ENCODE measurements around the gene KAT2A.

Gene KAT2A

DNA sequence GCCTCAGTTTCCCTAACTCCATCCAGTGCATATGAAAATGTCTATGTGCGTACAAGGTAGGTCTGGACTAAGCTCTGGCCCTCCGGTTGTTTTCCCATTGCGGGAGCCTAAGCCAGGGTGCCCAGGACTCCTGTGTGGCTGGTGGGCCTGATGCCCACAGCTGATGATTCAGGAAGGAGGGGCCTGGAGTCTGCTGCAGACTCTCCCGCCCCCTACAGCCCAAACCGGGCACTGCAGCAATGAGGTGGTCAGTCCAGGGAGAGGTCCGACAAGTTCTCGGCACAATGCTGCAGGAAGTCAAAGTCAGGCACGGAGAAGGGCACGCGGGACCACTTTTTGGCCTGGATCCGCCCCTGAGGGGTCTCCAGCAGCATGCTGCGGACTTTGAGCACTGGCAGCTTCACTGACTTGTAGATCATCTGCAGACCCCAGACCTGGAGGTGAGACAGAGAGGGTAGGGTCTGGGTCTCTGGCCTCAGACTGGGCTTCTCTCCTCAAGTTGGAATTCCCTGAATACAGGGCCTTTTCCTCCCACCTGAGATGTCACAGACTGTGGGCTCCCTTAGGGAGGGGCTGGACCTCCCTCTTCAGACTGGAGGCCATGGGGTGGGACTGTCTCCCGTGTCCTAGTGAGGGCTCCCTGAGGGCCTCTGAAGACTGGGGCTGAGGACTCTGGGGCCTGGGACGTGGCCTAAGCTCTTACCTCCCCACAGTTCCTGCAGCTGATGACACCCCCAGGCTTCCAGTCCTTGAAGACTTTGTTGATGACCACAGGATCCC lies 19.5 kb downstream of the KAT2A start:
- TF ChIP-seq, protein P1, sequence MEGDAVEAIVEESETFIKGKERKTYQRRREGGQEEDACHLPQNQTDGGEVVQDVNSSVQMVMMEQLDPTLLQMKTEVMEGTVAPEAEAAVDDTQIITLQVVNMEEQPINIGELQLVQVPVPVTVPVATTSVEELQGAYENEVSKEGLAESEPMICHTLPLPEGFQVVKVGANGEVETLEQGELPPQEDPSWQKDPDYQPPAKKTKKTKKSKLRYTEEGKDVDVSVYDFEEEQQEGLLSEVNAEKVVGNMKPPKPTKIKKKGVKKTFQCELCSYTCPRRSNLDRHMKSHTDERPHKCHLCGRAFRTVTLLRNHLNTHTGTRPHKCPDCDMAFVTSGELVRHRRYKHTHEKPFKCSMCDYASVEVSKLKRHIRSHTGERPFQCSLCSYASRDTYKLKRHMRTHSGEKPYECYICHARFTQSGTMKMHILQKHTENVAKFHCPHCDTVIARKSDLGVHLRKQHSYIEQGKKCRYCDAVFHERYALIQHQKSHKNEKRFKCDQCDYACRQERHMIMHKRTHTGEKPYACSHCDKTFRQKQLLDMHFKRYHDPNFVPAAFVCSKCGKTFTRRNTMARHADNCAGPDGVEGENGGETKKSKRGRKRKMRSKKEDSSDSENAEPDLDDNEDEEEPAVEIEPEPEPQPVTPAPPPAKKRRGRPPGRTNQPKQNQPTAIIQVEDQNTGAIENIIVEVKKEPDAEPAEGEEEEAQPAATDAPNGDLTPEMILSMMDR (IDR thresholded peaks at IDR 0.05; ENCODE audit: low read depth, low read length), result peak; percentile 95
- TF ChIP-seq EZH2phosphoT487 (IDR thresholded peaks at IDR 0.05; ENCODE audit: low read depth), result no peak
- Histone ChIP-seq H3K4me1 (ENCODE audit: low read length) (peaks cover 21% of the 10 kb centered on the region), H3K4me3 (ENCODE audit: low read length) (peak overlapping the region; percentile 38), H3K9me3 (ENCODE audit: insufficient read depth, low read length) (no peaks in the 10 kb centered on the region), H3K79me2 (ENCODE audit: low read length) (peaks cover 15% of the 10 kb centered on the region), H3K27ac (ENCODE audit: low read length) (no peak overlapping the region), H3K4me2 (ENCODE audit: low read length) (peak overlapping the region; percentile 63), H3K27me3 (ENCODE audit: low read depth, low read length) (no peaks in the 10 kb centered on the region), H2AFZ (ENCODE audit: low read depth, low read length) (no peak overlapping the region), H3K36me3 (replicated peaks; ENCODE audit: low read depth, low read length) (peaks cover 8% of the 10 kb centered on the region), H4K20me1 (ENCODE audit: insufficient read depth, low read length) (0 out of 2 replicates have a peak, but pooled peaks cover under 1% of the 10 kb centered on the region), H3K9ac (ENCODE audit: low read length) (no peak overlapping the region; the same call in 1 of the 2 replicates)

DNA sequence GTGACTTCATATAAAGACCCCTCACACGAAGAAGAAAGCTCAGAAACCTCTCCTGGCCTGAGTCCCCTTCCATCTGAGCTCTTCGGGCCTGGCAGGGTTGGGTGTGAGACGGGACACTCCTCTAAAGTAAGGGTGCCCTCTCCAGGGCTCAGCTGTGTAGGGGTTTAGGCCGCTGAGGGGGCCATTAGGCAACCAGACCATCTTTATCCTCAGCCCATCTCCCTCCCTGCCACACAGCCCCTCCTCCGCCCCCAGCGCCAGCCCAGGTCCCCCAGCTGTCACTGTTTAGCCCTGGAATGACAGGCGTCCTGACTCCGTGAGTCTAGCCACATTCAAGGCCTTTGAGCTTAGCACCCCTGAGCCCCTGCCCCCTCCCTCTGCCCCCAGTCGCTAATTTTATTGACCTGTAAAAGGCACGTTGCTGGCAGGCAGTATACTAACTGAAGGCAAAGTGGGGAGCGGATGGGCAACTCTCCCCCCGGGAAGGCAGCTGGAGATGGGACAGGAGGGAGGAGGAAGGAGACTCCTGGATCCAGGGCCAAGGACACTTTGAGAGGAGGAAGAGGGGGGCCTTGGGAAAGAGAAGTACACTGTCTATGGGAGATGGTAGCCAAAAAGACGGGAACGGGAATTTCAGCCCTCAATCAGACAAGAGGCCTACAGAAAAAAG lies 22.3 kb downstream of the KAT2A start:
- Histone ChIP-seq H3K4me3 (ENCODE audit: low read length) (peak overlapping the region; percentile 97), H3K27ac (ENCODE audit: low read length) (peak overlapping the region; percentile 97)

DNA sequence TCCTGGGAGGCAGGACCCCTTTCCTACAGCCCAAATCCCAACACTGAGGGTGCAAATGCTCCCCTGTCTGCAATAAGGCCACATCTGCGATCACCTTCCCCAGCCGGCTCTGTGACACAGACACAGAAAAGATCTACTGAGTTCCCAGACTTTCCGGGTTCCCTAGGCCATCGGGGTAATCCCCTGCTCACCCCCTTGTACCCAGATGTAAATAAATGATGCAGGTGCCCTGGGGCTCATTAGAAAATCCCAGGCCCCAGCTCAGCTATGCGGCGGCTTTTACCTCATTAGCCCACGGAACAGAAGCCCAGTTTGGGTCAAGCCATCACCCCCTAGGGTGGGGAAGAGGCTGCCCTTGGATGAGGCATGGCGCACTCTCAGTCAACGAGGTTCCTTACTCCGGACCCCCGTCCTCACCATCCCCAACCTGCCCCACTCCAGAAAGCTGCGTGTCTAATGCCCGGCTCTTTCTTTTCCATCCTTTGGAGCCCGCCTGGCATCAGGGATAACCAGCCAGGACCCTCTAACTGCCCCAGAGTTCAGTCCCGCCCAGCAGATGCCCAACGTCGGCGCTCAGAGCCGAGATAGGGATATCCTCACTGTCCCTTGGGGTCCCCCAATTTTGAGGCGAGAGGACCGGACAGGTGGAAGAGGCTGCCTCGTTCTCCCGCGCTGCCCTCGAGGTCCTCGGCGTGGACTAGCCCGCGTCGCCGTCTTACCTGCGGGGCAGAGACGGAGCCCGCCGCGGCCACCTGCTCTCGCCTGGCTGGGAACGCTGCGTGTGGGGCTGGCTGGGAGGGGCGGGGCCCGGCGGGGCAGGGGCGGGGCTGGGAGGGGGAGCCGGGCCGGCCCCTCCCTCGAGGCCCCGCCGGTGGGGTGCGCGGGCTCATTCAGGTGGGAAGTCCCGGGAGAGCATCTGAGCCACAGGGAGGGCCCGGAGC lies 23.2 kb downstream of the KAT2A start, which contains the start of gene ZNF385C:
Gene ZNF385C (minus strand): TSS at position 783 of the 941 bp plus-strand sequence. CDS start 35,417 bp downstream, outside the sequence.
- Histone ChIP-seq H3K4me3 (ENCODE audit: low read length) (peak within 1 kb of the TSS; percentile 97), H2AFZ (ENCODE audit: low read depth, low read length) (no peak within 1 kb of the TSS; the same call in 1 of the 2 replicates), H3K27ac (ENCODE audit: low read length) (peak within 1 kb of the TSS; percentile 97), H3K79me2 (ENCODE audit: low read length) (peaks cover 53% of the 10 kb centered on the region), H3K36me3 (replicated peaks; ENCODE audit: low read depth, low read length) (peaks cover 30% of the 10 kb centered on the region), H3K9ac (ENCODE audit: low read length) (peak within 1 kb of the TSS; percentile 100), H4K20me1 (ENCODE audit: insufficient read depth, low read length) (peaks cover 36% of the 10 kb centered on the region), H3K4me2 (ENCODE audit: low read length) (peak within 1 kb of the TSS; percentile 97), H3K4me1 (ENCODE audit: low read length) (peaks cover 48% of the 10 kb centered on the region), H3K9me3 (ENCODE audit: insufficient read depth, low read length) (no peaks in the 10 kb centered on the region), H3K27me3 (ENCODE audit: low read depth, low read length) (no peaks in the 10 kb centered on the region)
- TF ChIP-seq, protein P1 (IDR thresholded peaks at IDR 0.05; ENCODE audit: low read depth, low read length), result no peak
- TF ChIP-seq EZH2phosphoT487 (IDR thresholded peaks at IDR 0.05; ENCODE audit: low read depth), result no peak

More for the DNA sequence above, 22.3 kb downstream of the KAT2A start:
- Histone ChIP-seq H3K9ac (ENCODE audit: low read length) (peak overlapping the region; percentile 65), H3K79me2 (ENCODE audit: low read length) (peaks cover 44% of the 10 kb centered on the region), H2AFZ (ENCODE audit: low read depth, low read length) (no peak overlapping the region; the same call in 1 of the 2 replicates), H3K27me3 (ENCODE audit: low read depth, low read length) (no peaks in the 10 kb centered on the region), H3K4me2 (ENCODE audit: low read length) (peak overlapping the region; percentile 97), H3K4me1 (ENCODE audit: low read length) (peaks cover 48% of the 10 kb centered on the region), H4K20me1 (ENCODE audit: insufficient read depth, low read length) (peaks cover 28% of the 10 kb centered on the region), H3K9me3 (ENCODE audit: insufficient read depth, low read length) (no peaks in the 10 kb centered on the region), H3K36me3 (replicated peaks; ENCODE audit: low read depth, low read length) (peaks cover 30% of the 10 kb centered on the region)
- TF ChIP-seq, protein P1 (IDR thresholded peaks at IDR 0.05; ENCODE audit: low read depth, low read length), result peak; percentile 26; the same call in 1 of the 2 replicates
- TF ChIP-seq EZH2phosphoT487 (IDR thresholded peaks at IDR 0.05; ENCODE audit: low read depth), result no peak
